HG03097 (cell line): Measurements from ENCODE around the gene HEY2.
A peak's percentile ranks its signal among the peaks of the same experiment; 100 is the strongest.
"Not testable (repeated sequence)": the region's sequence is repeated elsewhere in the genome, so short reads cannot be mapped to it uniquely, and the experiment has no call there.

Source experiments
- ATAC-seq: cut with Tn5 transposase; IDR thresholded peaks from one replicate; pipeline ENCODE4 v1.9.1; 2021; ENCODE audit not compliant: unreplicated experiment, low FRiP score

Gene HEY2

DNA sequence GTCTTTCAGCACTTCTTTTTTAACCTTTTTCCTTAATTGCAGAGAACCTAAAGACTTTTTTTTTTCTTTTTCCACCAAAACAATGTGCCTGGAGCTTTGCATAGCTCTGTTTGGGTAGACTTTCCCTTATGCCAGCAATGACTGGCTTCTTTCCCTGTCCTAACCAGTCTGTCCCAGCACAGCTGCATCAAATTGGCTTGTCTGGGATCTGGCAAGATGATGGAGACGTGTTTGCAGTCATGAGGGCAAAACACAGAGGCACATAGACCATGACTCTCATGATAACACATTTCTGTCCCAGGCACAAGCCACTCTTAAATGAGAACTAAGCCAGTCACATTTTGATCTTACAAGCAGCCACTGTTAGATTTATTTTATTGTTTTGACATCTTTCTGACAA is 16.5 kb downstream of the HEY2 start:
- ATAC-seq = no peak

DNA sequence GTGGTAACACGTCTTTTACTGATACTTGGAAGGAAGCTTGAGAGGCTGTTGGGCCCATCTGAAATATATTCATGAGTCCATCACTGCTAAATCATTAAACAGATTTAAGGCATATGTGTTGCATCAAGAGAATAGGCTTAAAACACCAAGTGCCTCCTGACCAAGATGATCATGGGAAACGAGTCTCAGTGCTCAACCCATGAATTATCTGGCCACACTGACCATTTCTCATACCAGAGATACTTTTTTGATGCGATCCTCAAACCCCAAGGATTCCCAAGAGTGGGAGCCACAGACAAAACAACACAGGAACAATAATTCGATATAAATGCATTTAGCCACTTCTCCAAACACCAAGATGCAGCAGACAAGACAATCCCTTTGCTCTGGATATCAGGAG is 17.2 kb downstream of the HEY2 start:
- ATAC-seq = no peak

DNA sequence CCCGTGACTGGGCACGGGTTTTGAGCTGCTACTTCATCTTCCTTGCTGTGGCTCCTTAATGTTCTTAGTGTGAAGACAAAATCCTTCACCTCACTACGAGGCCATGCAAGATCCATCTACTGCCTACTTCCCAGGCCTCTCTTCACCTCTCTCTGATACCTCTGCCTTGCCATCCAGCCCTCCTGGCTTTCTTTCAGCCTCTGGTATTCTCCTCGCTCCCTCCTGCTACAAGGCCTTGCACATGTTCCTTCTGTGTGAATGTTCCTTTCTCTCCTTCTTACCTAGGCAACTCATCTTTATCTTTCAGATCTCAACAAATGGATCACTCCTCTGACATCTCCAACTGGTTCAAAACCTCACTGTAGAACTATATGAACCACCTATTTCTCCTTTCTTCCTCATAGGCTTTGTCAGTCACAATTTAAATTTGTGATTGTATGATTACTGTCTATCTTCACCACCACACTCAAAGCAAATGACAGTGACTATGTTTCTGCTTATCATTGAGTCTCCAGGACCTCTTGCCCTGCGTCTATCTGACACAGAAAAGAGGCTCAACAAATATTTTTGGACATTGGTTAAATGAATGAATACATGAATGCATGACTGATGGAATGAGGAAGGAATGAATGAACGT is 19.8 kb downstream of the HEY2 start:
- ATAC-seq = no peak

DNA sequence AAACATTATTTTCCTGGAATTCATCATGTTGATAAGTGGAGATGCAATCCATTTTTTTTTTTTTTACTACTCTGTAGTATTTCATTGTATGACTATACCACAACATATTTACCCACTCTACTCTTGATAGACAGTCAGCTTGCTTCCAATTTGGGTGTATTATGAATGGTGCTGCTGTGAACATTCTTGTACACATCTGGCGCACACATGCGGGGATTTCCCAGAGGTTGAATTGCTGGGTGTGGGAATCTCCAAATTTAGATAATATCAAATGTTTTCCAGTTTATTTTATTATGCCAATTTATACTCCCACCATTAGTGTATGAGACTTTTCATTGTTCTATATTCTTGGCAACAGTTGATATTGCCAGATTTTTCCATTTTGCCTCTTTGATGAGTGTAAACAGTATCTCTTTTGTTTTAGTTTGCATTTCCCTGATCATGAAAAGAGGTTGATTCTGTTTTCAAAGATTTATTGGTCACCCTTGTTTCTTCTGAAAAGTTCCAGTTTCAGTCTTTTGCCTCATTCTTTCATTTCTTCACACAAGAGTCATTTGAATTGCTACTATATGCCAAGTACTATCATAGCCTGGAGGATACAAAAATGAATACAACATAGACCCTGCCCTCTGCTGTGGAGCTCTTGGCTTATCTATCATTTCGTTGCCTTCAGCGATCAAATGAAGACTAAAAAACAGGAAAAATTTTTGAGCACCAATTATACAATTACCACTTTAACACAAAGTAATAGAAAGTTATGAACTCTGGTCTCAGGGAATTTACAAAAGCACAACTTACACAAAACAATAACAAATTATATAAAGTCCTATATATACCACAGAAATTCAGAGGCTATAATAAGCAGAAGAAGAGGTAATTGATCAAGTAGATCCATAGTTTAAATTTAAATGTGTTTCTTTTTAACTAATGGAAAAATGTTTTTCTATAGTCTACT is 24.2 kb downstream of the HEY2 start:
- ATAC-seq = no peak

DNA sequence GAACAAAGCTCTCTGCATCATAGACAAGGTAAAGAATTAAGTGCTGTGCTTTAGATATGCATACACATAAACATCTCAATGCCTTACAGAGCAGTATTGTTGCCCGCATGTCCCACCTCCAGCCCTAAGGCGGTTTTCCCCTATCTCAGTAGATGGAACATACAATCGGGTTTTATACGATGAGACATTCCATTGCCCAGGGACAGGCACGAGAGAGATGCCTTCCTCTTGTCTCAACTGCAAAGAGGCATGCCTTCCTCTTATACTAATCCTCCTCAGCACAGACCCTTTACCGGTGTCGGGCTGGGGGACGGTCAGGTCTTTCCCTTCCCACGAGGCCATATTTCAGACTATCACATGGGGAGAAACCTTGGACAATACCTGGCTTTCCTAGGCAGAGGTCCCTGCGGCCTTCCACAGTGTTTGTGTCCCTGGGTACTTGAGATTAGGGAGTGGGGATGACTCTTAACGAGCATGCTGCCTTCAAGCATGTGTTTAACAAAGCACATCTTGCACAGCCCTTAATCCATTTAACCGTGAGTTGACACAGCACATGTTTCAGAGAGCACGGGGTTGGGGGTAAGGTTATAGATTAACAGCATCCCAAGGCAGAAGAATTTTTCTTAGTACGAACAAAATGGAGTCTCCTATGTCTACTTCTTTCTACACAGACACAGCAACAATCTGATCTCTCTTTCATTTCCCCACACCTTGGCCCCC is 26.8 kb downstream of the HEY2 start:
- not testable (repeated sequence) for ATAC-seq

DNA sequence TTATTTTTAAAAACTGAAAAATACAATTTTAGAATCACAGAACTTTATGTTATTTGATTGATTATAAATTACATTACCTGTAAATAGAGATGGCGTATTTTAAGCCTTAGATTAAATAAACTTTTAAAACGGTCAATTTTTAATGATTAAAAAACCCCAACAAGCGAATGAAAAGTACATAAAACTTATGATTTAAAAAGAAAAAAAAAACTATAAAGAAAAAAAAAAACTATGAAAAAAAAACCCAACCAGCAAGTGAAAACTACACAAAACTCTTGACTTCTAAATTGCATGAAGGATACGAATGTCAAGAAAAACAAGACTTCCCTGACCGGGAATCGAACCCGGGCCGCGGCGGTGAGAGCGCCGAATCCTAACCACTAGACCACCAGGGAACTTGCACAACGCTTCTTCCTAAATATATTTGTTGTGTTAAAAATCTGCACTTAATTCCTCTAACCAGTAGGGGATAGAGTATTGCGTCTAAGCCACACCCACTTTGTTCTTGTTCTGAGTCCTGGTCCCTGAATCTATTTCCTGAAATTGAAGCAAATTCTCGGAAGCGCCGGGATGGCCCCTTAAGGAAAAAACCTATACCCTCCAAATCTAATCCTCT is 30.6 kb downstream of the HEY2 start:
- peak; percentile 85 for ATAC-seq

DNA sequence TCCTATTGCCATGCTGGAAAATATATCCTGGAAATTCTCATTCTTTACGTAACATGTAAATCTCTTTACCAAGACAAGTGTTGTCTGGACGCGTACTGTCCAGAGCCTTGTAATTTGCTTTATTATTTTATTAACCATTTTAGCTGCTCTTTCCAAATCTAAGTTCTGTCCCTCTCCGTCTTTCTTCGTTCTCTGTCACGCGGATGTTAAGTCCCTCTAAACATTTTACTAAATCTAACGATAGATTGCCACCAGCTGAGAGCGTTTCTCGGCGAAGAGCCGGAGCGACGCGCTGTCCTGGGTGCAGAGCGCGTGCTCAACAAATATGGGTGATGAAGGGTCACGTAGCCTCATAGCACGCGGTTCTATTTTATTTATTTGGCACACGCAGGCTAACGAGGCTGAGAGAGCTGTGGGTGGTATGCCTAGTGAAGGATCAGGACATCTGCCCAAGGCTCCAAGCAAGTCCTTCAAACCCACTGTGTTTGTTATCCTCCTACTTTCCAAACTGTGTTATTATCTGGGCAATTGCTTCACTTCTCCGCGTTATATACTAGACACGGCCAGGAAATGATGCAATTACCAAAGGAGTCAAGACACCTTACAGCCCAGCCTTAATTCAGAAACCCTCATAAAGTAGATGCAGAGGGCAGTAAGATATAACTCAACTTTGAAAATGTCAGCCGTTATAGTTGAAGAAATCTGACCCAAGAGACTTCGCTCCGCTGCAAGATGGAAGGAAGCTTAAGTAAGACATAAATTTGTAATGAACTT is 31.3 kb downstream of the HEY2 start:
- peak; percentile 54 for ATAC-seq

DNA sequence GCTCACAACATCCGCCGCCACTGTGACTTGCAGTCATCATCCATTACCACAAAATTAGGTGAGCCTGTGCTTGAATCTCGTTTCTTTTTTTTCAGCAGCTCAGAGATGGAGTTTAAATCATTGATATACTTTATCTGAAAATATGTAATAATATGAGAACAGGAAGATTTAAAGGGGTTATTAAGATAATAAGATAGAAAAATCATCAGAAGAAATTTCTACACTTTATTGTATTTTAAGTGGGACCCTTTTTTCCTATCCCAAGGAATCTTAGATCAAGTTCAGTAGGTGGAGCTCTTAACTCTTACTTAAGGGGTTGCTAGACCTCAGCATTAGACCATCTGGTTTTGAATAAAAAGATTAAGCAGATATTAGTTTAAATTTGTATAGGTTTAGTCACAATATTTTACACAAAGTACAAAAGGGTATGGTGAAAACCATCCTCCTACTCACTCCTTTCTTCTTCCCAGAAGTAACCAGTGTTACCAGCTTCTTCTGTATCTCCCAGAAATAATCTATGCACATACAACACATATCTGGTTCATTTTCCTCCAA is 32.0 kb downstream of the HEY2 start:
- peak; percentile 30 for ATAC-seq

DNA sequence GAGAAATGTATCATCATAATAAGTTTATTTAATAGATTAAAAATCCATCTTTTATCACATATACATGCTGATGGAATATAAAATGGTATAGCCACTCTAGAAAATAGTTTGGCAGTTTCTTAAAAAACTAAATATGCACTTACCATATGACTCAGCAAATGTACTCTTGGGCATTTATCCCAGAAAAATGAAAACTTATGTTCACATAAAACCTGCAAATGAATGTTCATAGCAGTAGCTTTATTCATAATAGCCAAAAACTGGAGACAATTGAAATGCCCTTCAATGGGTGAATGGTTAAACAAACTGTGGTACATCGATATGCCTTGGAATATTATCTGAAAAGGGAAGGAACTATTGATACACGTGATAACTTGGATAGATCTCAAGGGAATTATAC is 34.9 kb downstream of the HEY2 start:
- no peak for ATAC-seq

DNA sequence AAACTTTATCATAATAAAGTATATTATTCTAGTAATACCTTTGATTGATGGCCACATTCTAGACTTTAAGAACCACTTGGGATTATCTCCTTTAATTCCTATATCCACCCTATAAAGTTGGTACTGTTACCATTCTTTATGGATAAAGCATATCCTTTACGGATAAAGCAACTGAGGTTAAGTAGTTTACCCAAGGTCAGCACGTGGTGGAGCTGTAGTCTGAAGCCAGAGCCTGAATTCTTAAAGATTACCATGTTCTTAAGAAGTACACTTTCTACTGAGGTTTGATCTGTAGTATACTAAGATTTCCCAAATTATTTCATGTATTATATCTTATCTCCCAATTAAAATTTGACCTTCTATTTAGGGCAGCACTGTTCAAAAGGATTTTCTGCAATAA is 38.4 kb downstream of the HEY2 start:
- no peak for ATAC-seq

DNA sequence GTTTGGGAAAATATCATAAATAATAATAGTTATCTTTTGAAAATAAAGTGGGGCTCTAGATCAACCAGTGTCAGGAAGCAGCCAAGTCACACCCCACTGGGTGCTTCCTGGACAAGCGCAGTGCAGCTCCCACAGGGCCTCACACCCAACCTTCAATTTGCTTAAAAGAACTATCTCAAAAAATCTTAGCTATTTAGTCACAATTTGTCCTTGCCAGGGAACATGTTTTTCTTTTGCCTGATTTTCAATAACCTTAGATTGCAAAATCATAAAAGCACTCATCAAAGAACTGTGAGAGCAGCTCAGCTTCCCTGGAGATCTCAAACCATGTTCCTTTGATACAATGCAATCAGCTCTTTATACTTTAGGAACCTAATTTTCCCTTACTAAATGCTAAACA is 39.7 kb downstream of the HEY2 start:
- no peak for ATAC-seq

DNA sequence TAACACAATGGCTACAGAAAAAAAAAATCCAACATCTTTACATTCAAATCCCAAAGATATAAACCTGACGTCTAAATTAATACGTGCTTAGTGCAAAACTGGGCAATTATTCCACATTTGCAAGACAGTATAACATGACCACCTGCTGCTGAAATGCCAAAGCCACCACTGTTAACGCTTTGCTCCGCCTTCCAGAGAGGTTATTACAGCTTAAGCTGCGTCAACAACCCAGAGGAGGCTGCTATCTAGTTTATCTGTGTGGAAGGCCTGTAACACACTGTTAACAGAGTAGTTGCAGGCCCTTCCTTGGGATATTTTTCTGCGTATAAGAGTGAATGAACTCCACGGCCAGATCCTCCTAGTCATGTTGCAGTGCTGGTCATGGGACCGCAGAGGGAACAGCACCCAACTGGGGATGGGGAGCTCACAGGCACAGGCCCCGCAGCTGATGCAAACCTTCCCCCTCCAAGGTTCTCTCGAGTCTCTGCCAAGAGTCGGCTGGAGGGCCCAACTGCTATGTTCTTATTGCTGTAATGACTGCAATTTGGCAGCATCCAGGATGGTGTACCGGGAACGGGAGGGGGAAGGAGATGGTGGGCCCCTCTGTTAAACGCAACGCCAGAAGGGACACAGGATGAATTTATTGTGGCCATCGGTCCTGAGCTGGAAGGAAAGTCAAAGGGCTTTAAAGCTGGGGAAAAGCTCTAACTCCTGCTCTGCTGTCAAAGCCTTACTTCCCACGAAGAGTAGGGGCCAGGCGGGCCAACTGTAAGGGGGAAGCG is 40.3 kb downstream of the HEY2 start:
- peak; percentile 11 for ATAC-seq

DNA sequence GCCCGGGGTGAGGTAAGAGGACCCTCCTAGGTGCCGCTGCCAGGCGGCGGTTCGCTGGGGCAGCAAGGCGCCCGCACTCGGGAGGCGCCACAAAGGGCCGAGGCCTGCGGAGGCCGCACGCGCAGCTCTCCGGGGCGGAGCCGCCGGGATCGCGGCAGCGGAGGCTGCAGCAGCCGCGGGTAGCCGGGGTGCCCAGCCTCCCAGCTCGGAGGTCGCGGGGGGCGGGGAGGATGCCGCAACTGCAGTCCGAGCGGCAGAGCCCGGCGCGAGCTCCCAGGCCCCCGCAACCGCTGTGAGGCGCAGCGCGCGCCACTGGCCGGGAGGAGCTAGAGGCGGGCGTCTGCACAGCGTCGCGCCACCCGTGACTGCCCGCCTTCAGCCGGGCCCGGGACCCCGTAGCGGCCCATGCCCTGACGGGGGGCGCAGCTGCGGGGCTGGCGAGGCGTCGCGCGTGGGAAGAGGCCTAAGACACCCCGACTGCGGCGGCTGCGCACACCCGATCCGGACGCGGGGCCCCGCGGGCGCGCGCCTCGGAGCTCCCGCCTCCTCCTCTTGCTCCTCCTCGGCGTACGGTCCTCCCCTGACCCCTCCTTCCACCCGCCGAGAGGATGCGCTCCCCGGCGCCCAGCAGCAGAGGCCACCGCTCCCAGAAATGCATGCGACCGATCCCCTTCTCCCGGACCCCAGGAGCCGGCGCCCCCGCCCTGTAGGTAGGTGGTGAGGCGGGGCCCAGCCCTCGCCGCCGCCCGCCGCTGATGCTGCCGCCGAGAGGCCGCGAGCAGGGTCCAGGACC is 41.1 kb downstream of the HEY2 start, which contains the start of gene NCOA7:
Gene NCOA7 (plus strand): TSS at position 603 of the 793 bp plus-strand sequence. CDS start 24,395 bp downstream, outside the sequence.
- ATAC-seq = peak; percentile 62

DNA sequence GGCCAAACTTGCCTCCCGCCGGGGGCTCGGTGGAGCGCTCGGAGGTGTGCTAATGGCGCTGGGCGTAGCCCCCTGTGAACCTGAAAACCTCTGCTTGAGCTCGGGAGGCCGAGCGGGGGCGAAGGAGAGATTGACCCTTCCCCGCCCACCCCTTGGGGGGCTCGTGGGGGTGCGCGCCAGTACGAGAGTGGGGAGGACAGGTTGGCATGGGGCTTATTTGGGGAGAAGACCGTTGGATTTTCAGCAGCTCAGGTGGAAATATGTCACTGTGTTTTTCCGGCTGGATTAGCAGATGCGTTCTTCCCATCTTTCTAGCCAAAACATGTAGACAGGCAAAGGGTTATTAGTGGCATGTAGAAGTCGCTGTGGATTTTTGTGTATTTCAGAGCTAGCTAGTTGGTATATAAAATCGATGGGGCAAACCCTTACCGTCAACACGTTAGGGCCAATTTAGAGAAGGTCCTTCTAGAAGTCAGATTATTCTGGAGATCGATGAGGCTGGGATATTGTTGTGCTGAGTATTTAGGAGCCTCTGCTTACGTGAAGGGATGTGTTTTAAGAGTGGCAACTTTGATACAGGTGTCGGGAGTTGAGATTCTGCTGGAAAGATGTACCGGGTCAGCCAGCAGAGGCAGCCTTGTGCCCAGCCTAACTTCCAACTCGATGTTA is 41.9 kb downstream of the HEY2 start:
- ATAC-seq = no peak

DNA sequence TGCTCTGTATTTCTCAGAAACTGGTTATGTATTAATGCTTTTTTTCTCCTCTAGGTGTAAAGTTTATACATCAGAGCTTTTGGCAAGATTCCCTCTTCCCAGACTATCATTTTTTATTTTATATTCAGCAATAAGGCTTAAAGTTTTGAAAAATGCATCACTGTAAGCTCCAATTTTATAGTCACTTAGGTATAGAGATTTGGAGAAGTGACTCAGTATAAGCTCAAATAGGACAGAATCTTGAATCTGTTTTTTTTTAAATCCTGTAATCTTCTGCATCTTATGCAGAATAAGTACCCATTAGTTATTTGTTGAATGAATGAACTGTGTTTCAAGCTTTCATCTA is 42.4 kb downstream of the HEY2 start:
- no peak for ATAC-seq

DNA sequence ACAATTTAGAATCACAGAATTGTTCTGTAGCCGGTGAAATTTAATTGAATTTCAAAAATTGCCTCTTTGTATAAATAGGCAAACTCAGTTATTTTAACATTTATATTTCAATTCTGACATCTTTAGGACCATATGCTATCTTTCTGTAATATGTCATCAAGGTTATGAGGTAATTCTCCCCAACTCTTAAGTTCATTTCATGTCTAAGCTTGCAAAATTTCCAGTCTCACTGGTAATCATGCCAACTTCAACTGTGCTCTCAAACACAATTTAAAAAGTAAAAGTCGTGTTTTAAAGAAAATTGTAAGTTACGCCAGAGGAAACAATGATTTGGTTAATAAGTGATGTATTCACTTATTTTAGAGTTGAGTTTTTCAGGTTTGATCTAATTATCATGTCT is 42.7 kb downstream of the HEY2 start:
- no peak for ATAC-seq

DNA sequence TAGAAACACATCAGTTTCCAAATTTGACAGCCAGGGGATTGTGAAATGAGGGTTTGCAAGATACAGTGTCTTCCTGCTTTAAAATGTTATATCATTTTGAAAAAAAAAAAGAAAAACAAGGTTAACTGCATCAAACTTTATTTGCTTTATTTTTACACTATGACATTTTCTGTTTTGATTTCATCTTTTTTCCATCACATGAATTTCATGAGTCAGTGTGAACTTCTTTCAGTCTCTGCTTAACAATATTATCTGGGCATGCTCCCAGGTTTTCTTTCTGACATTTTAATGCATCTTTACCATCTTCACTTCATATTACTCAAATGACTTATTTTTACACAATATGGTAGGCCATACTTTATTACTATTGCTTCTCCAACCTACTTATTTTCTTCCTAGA is 43.2 kb downstream of the HEY2 start:
- no peak for ATAC-seq

DNA sequence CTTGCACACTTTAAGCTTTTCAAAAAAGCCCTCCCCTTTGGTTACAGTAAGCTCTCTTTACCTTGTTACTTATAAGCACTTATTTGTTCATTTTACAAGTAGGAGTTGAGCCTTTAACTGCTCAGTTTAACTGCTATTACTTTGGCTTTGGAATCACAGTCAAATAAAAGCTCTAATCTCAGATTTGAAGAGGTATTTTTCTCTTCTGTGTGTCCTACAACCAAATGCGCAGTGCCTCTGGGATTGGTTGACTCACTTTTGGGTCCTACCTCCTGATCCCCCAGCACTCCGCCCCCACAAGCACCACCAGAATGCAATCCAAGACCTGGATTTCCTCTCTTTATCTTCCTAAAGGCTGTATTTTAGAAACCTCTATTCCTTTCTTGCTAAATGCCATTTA is 43.8 kb downstream of the HEY2 start:
- ATAC-seq = no peak
